Liver (tissue), 9 donors: ENCODE measurements around the gene FBN2. TPM values are rescaled to one million over a fixed set of nuclear protein-coding genes. Genes with fewer than 3 reads are reported as not detected.

Source experiments
- DNase-seq: peaks from one replicate; pipeline ENCODE4 v3.0.0-alpha.2; 2017; ENCODE audit warnings: low spot score
- H3K27ac ChIP-seq, 2 donors: one replicate each; pipeline ENCODE4 v1.7.0; 2013; ENCODE audit warnings: inconsistent platforms in 2 of 2, low read length in 2 of 2, control low read depth in 1 of 2, low read depth in 1 of 2, mild to moderate bottlenecking in 1 of 2
- H3K27me3 ChIP-seq, 4 donors: one replicate each; pipeline versions ENCODE4 v1.6.1 to v1.7.0; 2013; ENCODE audit warnings: low read length in 3 of 4, inconsistent platforms in 1 of 4, mild to moderate bottlenecking in 1 of 4, moderate library complexity in 1 of 4; ENCODE audit not compliant: control insufficient read depth in 4 of 4, insufficient read depth in 4 of 4
- H3K36me3 ChIP-seq, 4 donors: one replicate each; pipeline versions ENCODE4 v1.6.1 to v1.7.0; 2013; ENCODE audit warnings: low read length in 3 of 4, mild to moderate bottlenecking in 3 of 4, low read depth in 1 of 4, moderate library complexity in 1 of 4; ENCODE audit not compliant: control insufficient read depth in 4 of 4, insufficient read depth in 3 of 4
- H3K4me1 ChIP-seq, 4 donors: one replicate each; pipeline versions ENCODE4 v1.6.1 to v1.7.0; 2013; ENCODE audit warnings: low read length in 3 of 4, mild to moderate bottlenecking in 3 of 4, moderate library complexity in 1 of 4; ENCODE audit not compliant: control insufficient read depth in 4 of 4, insufficient read depth in 4 of 4
- H3K4me3 ChIP-seq, 3 donors: one replicate each; pipeline versions ENCODE4 v1.6.1 to v1.7.0; 2013; ENCODE audit warnings: low read length in 3 of 3, control low read depth in 1 of 3, low read depth in 1 of 3, mild to moderate bottlenecking in 1 of 3
- H3K9ac ChIP-seq, 2 donors: one replicate each; pipeline ENCODE4 v1.7.0; 2013; ENCODE audit warnings: low read length in 2 of 2, mild to moderate bottlenecking in 2 of 2, moderate library complexity in 2 of 2, control low read depth in 1 of 2, low read depth in 1 of 2
- H3K9me3 ChIP-seq, 4 donors: one replicate each; pipeline versions ENCODE4 v1.6.1 to v1.7.0; 2013; ENCODE audit warnings: low read length in 3 of 4; ENCODE audit not compliant: control insufficient read depth in 4 of 4
- ATF3 ChIP-seq: IDR thresholded peaks from 2 replicates; pipeline ENCODE4 v1.6.1; 2016; ENCODE audit warnings: antibody characterized with exemption
- EGR1 ChIP-seq, 2 donors: IDR thresholded peaks; 2 replicates each; pipeline ENCODE4 v1.6.1; 2016 to 2018; ENCODE audit warnings: antibody characterized with exemption in 2 of 2, low read depth in 2 of 2
- FOXA2 ChIP-seq: IDR thresholded peaks from 2 replicates; pipeline ENCODE4 v1.6.1; 2016; ENCODE audit warnings: antibody characterized with exemption
- GABPA ChIP-seq, 2 donors: IDR thresholded peaks in 1 of 2; conservative IDR thresholded peaks in 1 of 2; 2 replicates each; pipeline ENCODE4 v1.6.1; 2016; ENCODE audit warnings: antibody characterized with exemption in 2 of 2, mild to moderate bottlenecking in 1 of 2, moderate library complexity in 1 of 2
- HNF4A ChIP-seq, 2 donors: conservative IDR thresholded peaks; 2 replicates each; pipeline ENCODE4 v1.6.1; 2016; ENCODE audit warnings: antibody characterized with exemption in 2 of 2, mild to moderate bottlenecking in 2 of 2
- JUND ChIP-seq, 2 donors: IDR thresholded peaks; 2 replicates each; pipeline ENCODE4 v1.6.1; 2016; ENCODE audit warnings: antibody characterized with exemption in 2 of 2
- NR2F2 ChIP-seq: IDR thresholded peaks from 2 replicates; pipeline ENCODE4 v1.6.1; 2016; ENCODE audit warnings: antibody characterized with exemption
- RAD21 ChIP-seq, 2 donors: IDR thresholded peaks; 2 replicates each; pipeline ENCODE4 v1.6.1; 2016; ENCODE audit warnings: antibody characterized with exemption in 2 of 2, mild to moderate bottlenecking in 2 of 2
- RXRA ChIP-seq, 2 donors: IDR thresholded peaks; 2 replicates each; pipeline ENCODE4 v1.6.1; 2017 to 2018; ENCODE audit warnings: antibody characterized with exemption in 2 of 2, mild to moderate bottlenecking in 1 of 2
- SP1 ChIP-seq: IDR thresholded peaks from 2 replicates; pipeline ENCODE4 v1.6.1; 2018; ENCODE audit warnings: antibody characterized with exemption, mild to moderate bottlenecking
- TAF1 ChIP-seq: conservative IDR thresholded peaks from 2 replicates; pipeline ENCODE4 v1.6.1; 2016; ENCODE audit warnings: antibody characterized with exemption, mild to moderate bottlenecking
- YY1 ChIP-seq: IDR thresholded peaks from 2 replicates; pipeline ENCODE4 v1.6.1; 2016; ENCODE audit warnings: antibody characterized with exemption, mild to moderate bottlenecking
- WGBS: extraction: QIAGEN DNeasy Blood & Tissue Kit; methylation state at CpG from one replicate; pipeline ENCODE4 v1.1.7; 2013; 5-methylcytosine and 5-hydroxymethylcytosine counted together
- polyA plus RNA-seq, 2 donors: library from polyadenylated mRNA; stranded (reverse) in 1 of 2; unstranded in 1 of 2; fragments of 200-250 nt in 1 of 2; fragments of >200 nt in 1 of 2; fragmentation: Nextera tagmentation in 1 of 2; extraction: Ambion mirVana in 1 of 2; gene quantifications; one replicate each; pipeline versions ENCODE4 v1.2.1 to v1.2.3, GENCODE V29; 2013 to 2015
- total RNA-seq, 2 donors: library from RNA; depleted of rRNA; stranded (reverse); fragments of >200 nt; gene quantifications; one replicate each; pipeline ENCODE4 v1.2.3, GENCODE V29; 2014
- TF ChIP-seq, protein P1 (sequence below): IDR thresholded peaks from 2 replicates; pipeline ENCODE4 v1.6.1; 2016; ENCODE audit warnings: antibody characterized with exemption, mild to moderate bottlenecking
- TF ChIP-seq, protein P2 (sequence below): IDR thresholded peaks from 2 replicates; pipeline ENCODE4 v1.6.1; 2016; ENCODE audit warnings: antibody characterized with exemption
- donor health status: healthy.
- donor health status: healthy.
- donor health status: healthy.
- donor health status: healthy.
- donor health status: healthy.

FBN2 gene
- total and polyA plus RNA-seq, 4 donors: 0.08 to 4.1 (median 0.47) TPM

GRCh38 chr5:128469912-128470311 is 68.1 kb downstream of the FBN2 start (continued):
- TF ChIP-seq, protein P1, sequence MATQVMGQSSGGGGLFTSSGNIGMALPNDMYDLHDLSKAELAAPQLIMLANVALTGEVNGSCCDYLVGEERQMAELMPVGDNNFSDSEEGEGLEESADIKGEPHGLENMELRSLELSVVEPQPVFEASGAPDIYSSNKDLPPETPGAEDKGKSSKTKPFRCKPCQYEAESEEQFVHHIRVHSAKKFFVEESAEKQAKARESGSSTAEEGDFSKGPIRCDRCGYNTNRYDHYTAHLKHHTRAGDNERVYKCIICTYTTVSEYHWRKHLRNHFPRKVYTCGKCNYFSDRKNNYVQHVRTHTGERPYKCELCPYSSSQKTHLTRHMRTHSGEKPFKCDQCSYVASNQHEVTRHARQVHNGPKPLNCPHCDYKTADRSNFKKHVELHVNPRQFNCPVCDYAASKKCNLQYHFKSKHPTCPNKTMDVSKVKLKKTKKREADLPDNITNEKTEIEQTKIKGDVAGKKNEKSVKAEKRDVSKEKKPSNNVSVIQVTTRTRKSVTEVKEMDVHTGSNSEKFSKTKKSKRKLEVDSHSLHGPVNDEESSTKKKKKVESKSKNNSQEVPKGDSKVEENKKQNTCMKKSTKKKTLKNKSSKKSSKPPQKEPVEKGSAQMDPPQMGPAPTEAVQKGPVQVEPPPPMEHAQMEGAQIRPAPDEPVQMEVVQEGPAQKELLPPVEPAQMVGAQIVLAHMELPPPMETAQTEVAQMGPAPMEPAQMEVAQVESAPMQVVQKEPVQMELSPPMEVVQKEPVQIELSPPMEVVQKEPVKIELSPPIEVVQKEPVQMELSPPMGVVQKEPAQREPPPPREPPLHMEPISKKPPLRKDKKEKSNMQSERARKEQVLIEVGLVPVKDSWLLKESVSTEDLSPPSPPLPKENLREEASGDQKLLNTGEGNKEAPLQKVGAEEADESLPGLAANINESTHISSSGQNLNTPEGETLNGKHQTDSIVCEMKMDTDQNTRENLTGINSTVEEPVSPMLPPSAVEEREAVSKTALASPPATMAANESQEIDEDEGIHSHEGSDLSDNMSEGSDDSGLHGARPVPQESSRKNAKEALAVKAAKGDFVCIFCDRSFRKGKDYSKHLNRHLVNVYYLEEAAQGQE: no peak
- no peak for TF ChIP-seq ATF3
- TF ChIP-seq NR2F2: no peak
- TF ChIP-seq JUND (IDR thresholded peaks at IDR 0.05): no peak
- no peak for TF ChIP-seq FOXA2

- no peak for DNase-seq
- Histone ChIP-seq H3K36me3 (no peaks in the 10 kb centered on the region), H3K27me3 (no peaks in the 10 kb centered on the region), H3K4me1 (no peaks in the 10 kb centered on the region), H3K4me3 (no peak overlapping the region), H3K9ac (no peak overlapping the region), H3K9me3 (no peaks in the 10 kb centered on the region), H3K27ac (no peak overlapping the region)
- TF ChIP-seq ATF3 (no peak), FOXA2 (no peak), EGR1 (IDR thresholded peaks at IDR 0.05; ENCODE audit: low read depth in 2 of 2) (no peak), RAD21 (IDR thresholded peaks at IDR 0.05) (no peak), HNF4A (conservative IDR thresholded peaks at IDR 0.05) (no peak), SP1 (no peak), TAF1 (no peak), JUND (IDR thresholded peaks at IDR 0.05) (no peak), NR2F2 (no peak), YY1 (no peak)
- TF ChIP-seq, protein P1: no peak
- TF ChIP-seq, protein P2, sequence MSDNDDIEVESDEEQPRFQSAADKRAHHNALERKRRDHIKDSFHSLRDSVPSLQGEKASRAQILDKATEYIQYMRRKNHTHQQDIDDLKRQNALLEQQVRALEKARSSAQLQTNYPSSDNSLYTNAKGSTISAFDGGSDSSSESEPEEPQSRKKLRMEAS: no peak
- WGBS: 59% methylated on average over 1 of the region's 1 CpG
Observed at GRCh38 chr5:128466980-128467379, 71.1 kb downstream of the FBN2 start.

DNA sequence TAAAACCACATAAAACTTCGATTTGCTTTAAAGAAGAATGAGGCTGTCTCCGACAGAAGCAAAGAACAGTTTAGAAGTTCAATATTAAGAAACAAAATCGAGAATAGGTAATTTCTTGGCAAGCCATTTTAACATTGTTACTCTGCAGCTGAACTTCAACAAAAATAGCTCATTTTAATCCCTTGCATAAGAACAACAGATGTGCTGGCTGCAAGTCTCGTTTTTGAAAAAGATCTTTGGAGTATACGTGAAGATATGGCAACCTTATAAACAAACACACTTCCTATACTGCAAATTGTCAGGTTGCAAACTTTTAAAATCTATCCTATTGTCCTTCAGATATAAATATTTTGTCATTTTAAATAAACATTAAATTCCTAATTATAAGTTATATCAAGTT is 71.5 kb downstream of the FBN2 start:
- no peak overlapping the region for H3K9ac ChIP-seq
- no peaks in the 10 kb centered on the region for H3K9me3 ChIP-seq
- 52% methylated on average over 5 of the region's 5 CpGs for WGBS
- H3K27me3 ChIP-seq: no peaks in the 10 kb centered on the region
- H3K4me1 ChIP-seq: no peaks in the 10 kb centered on the region
- no peak for TF ChIP-seq RXRA (IDR thresholded peaks at IDR 0.05)
- no peak for TF ChIP-seq TAF1
- TF ChIP-seq YY1: no peak
- no peak for TF ChIP-seq GABPA (IDR thresholded peaks at IDR 0.05 in 1 of 2, conservative IDR thresholded peaks at IDR 0.05 in 1 of 2)
- DNase-seq: no peak
- H3K36me3 ChIP-seq: no peaks in the 10 kb centered on the region
- H3K4me3 ChIP-seq: no peak overlapping the region
- no peak overlapping the region for H3K27ac ChIP-seq
